Activated effector memory CD4-positive, alpha-beta T cell treated with Interleukin-2 at 50 U/mL for 16 hours (primary cell): Measurements from ENCODE around the gene TMEM156.
"Not testable (repeated sequence)": the region's sequence is repeated elsewhere in the genome, so short reads cannot be mapped to it uniquely, and the experiment has no call there.

ENCODE experiments used
- DNase-seq: peaks from one replicate; pipeline ENCODE4 v3.0.0-alpha.2; 2020

TMEM156 gene

DNA sequence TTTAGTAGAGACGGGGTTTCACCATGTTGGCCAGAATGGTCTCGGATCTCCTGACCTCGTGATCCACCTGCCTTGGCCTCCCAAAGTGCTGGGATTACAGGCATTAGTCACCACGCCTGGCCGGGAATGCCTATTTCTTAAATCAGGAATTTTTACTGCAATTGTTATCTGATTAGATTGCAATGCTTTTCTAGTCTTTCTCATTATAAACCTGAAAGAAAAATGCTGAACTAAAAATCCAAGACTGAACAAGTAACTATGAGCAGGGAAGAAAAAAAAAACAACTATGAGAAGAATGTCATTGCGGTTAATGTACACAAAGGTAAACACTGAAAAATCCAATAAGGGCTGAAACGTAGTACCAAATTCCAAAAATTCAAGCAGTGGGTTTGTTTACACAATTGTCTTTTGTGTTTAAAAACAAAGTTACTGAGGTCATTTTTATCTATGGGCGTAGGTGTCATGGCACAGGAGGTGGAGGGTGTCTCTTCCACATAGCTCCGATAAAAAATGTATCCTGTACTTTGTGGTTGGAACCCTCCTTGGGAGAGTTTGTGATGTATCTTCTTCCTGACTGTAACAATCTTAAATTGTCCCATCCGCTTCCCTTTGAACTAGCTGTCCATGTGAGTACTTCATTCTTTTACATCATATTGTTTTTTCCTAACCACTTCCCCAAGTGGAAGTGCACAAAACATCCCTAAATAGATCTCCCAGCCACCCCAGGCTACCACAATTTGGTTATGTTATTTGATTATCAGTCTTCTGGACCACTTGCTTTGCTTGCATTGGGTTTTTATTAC lies 11.1 kb upstream of the TMEM156 start:
- no peak for DNase-seq

DNA sequence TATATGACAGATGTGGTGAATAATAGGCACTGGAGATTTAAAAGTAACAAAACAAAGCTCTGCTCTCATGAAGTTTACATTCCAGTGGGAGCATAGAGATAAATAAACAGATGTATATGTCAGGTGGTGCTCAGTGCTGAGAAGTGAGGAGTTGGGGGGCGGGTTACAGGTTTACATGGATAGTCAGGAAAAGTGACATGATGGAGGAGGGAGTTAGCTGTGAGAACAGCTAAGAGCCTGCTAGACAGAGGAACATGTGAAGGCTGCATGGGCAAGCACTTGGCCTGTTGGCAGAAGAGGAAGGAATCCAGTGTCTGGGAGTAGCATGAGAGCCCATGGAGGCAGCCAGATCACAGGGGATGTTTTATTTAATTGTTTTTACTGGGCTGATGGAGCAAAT lies 10.2 kb upstream of the TMEM156 start:
- DNase-seq: no peak

DNA sequence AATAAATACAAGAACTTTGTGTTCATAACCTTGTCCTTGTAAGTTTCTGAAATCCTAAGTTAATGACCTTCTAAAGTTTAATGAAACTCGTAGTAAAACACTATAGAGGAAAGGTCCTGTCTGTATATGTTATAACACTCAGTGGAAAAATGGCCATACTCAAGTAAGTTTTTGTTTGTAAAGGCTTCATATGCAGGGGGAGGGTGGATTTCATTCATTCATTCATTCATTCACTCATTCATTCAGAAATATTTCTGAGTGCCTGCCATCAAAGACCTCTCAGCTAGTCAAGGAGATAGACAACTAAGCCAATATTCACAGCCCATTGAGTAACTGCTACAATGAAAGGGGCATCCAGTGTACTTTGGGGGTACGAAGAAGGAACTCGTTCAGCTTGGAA lies 6.9 kb upstream of the TMEM156 start:
- DNase-seq: no peak

DNA sequence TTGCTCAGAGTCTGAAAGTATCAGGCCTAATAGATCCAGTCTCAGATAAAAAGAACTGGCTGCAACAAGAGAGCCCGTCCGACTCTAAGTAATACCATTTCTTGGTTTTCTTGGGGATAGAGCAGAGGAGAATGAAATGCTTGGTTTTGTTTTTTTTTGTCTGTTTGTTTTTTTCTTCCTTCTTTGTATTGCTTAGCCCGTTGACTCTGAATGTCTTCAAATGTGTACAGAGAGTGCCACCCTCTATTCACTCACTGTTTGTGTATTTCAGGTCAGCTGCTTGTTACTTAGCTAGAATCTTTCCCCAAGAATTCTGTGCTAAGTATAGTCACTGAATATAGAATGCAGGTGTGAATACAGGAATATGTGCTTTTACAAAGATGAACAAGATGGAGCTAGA lies 5.7 kb upstream of the TMEM156 start:
- DNase-seq: no peak

DNA sequence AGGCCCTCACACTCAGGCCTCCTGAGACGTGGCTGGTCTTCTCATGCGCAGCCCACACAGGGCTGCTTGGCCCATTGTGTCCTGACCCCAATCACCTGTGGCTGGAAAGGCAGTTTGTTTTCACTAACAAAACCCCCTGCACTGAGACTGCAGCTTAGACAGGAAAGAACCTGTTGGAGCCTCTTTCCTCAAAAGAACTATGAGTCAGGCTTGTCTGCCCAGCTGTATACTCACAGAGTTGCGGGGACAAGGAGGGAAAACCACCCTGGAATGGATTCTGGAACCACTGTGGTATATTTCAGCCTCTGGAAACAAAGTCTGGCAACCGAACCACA lies 5.2 kb upstream of the TMEM156 start:
- DNase-seq: no peak

GRCh38 chr4:39036172-39036571 lies 4.0 kb upstream of the TMEM156 start:
- no peak for DNase-seq

DNA sequence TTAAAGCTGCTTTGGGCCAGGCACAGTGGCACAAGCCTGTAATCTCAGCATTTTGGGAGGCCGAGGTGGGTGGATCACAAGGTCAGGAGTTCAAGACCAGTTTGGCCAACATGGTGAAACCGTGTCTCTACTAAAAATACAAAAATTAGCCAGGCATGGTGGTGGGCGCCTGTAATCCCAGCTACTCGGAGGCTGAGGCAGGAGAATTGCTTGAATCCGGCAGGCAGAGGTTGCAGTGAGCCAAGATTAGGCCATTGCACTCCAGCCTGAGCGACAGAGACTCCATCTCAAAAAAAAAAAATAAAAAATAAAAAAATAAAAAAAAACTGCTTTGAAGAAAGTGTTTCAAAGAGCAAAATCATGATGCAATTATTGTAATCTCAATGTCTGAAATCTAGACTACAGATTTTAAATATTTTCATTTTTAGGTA lies 604 bp downstream of the TMEM156 start:
- DNase-seq: not testable (repeated sequence)

- no peak for DNase-seq
These were observed 1.5 kb downstream of the TMEM156 start for GRCh38 chr4:39030725-39031124.

GRCh38 chr4:39029752-39030694 lies 2.2 kb downstream of the TMEM156 start:
- no peak for DNase-seq

DNA sequence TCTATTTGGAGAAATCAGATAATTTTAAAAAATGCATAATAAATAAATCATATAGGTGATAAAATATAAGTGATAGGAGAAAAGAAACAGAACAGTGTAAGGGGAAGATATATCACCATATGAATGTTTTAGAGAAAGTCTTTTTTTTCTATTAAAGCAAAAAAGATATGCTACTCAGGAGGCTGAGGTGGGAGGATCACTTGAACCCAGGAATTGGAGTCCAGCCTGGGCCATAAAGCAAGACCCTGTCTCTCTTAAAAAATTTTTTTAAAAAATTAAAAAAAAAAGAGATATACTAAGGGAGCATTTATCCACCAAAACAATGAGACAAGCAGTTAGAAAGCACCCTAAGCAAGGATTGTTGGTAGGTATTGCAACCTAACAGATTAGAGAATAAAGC lies 6.1 kb downstream of the TMEM156 start:
- DNase-seq: no peak

DNA sequence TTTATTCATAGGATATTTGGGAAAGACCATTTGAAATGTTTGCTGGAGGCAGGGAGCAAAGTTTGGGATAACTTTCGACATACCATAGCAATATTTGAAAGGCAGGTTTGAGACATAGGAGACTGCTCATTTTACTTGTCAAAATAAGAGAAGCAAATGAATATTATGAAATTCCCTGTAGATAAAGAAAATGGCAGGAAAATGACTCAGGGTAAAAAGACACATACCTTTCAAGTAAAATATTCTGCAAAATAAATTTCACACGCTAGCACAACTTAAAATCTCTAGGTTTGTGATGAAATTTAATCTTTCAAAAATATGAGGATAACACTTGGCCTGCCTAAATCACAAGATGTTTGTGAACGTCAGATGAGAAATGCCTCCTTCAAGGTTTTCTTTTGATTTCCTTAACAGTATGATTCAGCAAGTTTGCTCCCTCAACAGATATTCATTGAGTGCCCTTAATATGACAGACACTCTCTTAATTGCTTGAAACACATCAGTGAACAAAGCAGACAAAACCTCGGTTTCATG lies 6.6 kb downstream of the TMEM156 start:
- DNase-seq: no peak

DNA sequence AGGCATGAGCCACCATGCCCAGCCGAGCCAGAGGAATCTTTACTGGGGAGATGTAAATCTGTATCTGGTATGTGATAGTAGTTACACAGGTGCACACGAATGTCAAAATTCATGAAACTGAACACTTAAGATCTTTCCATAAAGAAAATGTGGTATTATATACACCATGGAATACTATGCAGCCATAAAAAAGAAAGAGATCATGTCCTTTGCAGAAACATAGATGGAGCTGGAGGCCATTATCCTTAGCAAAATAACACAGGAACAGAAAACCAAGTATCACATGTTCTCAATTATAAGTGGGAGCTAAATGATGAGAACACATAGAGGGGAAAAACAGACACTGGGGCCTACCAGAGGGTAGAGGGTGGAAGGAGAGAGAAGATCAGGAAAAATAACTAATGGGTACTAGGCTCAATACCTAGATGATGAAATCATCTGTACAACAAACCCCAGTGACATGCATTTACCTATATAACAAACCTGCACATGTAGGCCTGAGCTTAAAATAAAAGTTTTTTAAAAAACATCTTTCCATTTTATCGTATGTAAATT lies 7.8 kb downstream of the TMEM156 start:
- no peak for DNase-seq

GRCh38 chr4:39023059-39023458 lies 9.2 kb downstream of the TMEM156 start:
- DNase-seq: no peak

- no peak for DNase-seq
These were observed 10.0 kb downstream of the TMEM156 start for GRCh38 chr4:39022241-39022640.

DNA sequence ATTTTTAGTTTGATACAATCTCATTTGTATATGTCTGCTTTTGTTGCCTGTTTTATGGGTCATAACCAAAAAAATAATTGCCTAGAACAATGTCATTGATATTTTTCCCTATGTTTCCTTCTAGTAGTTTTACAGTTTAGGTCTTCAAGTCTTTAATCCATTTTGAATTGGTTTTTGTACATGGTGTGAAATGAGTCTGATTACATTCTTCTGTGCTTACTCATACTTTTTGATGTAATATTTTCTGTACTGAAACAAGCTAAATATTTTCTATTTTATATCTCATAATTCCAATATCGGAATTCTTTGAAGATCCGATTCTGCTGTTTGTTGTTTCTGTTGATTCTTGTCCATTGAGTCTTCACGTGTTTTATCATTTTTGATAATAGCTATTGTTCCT lies 10.6 kb downstream of the TMEM156 start:
- no peak for DNase-seq

DNA sequence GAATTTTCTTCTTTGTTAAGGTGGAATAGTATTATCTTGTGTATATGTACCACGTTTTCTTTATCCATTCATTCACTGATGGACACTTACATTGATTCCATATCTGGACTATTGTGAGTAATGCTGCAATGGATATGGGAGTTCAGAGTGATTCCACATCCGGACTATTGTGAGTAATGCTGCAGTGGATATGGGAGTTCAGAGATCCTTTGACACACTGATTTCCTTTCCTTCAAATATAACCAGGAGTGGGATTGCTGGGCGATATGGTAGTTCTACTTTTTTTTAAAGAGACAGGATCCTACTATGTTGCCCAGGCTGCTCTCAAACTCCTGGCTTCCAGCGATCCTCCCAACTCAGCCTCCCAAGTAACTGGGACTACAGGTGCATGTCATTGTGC lies 12.1 kb downstream of the TMEM156 start:
- DNase-seq: no peak

DNA sequence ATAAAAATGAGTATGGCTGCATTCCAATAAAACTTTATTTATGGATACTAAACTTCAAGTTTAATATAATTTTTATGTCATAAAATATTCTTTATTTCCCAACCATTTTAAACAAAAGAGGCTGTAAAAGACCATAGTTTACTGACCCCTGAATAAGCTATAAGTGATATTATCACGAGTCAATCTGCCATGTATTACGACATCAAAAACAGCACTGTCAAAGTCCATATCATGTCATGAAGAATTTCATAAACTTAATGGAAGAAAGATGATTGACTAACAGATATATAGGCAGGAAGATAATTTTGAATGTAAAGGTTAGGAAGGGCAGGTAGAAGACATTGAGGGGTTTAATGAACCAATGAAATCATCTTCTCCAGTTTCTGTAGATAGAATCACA lies 18.2 kb downstream of the TMEM156 start:
- no peak for DNase-seq

DNA sequence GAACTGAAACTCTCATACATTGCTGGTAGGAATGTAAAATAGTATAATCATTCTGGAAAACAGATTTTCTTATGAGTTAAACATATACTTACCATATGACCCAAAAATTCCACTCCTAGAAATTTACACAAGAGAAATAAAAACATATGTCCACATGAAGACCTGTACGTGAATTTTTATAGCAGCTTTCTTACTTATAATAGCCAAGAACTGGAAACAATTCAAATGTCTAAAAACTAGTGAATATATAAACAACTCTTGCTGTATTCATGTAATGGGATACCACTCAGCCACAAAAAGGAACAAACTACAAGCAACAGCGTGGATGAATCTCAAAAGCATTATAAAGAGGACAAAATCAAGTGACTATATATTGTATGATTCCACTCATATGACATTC lies 27.5 kb downstream of the TMEM156 start:
- no peak for DNase-seq

GRCh38 chr4:39002058-39002457 lies 30.2 kb downstream of the TMEM156 start:
- not testable (repeated sequence) for DNase-seq

DNA sequence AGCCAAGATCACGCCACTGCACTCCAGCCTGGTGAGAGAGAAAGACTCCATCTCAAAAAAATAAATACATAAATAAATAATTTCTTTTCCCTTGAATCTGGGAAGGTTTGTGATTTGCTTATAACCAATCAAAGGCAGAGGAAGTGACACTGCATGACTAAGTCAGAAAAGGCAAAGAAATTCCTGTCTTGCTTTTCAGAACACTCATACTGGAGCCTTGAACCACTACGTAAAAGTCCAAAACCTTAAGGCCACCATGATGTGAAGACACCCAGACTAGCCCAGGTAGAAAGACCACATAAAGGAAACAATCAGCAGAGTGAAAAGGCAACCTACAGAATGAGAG lies 36.6 kb downstream of the TMEM156 start:
- DNase-seq: no peak

DNA sequence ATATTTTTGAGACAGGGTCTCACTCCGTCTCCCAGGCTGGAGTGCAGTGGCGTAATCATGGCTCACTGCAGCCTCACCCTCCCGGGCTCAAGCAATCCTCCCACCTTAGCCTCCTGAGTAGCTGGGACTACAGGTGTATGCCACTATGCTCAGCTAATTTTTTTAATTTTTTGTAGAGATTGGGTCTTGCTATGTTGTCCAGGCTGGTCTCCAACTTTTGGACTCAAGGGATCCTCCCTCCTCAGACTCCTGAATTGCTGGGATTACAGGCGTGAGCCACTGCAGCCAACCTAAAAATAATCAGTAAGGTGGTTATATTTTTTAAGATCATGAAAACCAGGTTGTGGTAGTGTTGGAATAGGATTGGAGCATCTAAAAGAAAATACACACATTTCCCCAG lies 38.1 kb downstream of the TMEM156 start:
- no peak for DNase-seq

- no peak for DNase-seq
These were observed 38.5 kb downstream of the TMEM156 start for GRCh38 chr4:38993683-38994082.

DNA sequence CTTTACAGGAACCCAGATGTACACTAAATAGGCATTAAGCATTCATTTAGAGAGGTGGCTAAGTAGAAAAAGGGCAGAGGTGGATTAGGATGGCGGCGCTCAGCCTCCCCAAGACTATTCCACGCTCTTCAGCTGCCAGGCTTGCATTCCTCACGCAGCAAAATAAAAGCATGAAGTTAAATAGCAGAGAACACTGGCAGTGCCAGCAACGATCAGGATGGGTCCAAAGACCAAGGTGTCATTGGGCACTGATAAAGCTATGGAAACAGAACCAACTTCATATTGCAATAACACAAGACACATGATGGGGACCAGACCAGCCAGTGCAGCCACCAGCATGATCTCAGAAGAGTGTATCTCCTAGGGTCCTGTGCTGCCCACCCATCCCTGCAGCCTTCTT lies 42.0 kb downstream of the TMEM156 start:
- no peak for DNase-seq

DNA sequence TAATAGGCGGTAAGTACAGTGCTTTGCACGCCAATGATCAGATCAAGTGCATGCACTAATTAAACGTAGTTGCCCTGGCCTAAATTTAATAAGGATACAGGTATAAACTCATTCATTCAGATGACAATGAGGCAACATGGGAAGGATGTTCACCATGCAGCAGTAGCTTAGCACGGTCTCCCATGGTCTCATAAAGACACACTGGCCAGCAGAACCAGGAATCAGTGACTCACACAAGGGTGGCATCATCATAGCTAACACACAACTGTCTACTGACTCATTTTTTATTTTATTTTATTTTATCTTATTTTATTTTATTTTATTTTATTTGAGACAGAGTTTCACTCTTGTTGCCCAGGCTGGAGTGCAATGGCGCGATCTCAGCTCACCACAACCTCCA lies 42.7 kb downstream of the TMEM156 start:
- DNase-seq: no peak
